ENCODE data around the gene FCN2.

Gene FCN2

DNA sequence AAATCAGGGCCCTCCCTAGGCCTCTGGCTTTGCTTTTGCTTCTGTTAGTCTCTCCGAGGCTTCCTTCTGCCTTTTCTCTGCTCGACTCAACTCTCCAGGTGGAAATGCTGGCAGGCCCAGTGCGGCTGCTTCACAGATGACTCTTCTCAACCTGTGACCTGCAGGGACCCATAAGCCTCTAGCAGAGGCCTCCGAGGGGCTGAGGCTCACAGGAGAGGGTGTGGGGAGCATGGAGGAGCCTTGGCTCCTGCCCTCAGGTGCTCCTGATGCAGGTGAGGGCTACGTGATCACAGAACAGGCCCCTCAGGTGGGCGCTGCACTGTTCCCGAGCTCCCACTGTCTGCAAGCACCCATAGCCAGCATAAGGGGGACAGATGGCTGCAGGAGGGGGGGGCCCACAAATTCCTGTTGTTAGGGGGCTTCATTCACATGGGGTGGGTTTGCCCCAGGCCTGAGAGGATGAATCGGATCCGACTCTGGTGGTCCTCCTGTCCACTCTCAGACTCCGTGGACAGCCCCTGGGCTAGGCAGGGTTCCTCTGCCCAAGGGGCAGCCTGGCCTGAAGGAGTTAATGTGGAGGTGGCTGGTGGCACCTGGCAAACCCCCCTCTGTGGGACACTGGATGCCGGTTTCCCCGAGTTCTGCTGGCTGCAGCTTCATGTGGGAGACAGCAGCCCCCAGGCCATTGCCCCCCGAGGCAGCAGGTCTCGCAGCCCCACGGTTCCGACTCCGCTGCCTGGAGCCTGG, 10.9 kb upstream of the FCN2 start:
- no peak for DNase-seq

DNA sequence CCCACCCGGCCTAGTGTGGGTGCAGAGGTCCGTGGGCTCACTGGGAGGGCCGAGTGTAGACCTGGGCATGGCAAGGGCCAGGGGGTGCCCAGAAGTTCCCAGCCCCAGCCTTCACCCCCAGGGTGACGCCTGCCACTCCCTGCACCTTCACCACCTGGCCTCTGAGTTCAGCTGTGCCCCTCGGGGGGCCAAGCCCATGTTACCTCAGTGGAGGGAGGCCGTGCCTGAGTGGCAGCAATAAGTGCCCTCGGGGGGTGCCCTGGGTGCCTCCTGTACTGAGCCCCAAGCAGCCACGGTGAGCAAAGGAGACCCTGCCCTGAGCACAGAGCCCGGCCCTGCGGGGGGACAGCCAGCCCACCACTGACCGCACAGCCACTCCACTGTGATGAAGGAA, 10.3 kb upstream of the FCN2 start:
- no peak for DNase-seq

DNA sequence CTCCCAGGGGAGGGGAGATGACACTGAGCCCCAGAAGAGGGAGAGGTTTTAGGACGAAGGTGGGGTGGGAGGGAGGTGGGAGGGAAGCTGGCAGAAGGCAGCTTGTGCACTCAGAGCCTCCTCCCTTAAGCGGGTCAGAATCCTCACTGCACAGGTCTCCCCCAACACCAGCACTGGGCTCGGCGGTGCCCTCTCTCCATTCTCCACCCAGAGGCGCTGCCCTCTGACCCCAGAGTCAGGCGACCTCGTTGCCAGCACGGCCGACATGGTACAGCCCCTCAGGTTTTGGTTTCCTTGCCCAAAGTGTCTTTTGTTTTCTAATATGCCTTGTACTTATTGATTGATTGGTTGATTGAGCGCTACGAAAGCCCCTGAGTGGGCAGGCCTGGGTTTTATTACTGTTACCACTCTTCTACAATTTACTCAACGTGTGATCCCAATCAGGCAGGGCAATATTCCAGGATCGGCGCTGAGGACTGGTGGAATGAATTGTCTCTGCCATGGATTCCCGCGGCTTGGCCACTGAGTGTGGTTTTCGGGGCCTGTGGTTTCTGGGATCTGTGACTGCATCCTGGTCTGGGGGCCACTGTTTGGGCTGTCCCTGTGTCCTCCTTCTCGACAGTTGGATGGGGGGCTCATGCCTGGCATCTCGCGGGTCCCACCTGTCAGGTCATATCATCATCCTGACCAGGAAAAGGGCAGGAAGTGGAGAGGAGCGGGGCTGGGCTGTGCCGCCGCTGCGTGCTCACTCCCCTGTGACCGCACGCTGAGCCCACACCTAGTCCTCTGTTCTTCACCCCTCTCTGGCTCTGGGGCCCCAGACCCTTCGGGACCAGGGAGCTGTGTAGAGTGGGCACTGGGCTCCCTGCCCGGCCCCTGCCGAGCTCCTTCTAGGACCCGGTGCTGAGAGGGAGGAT, 9.6 kb upstream of the FCN2 start:
- DNase-seq = no peak

DNA sequence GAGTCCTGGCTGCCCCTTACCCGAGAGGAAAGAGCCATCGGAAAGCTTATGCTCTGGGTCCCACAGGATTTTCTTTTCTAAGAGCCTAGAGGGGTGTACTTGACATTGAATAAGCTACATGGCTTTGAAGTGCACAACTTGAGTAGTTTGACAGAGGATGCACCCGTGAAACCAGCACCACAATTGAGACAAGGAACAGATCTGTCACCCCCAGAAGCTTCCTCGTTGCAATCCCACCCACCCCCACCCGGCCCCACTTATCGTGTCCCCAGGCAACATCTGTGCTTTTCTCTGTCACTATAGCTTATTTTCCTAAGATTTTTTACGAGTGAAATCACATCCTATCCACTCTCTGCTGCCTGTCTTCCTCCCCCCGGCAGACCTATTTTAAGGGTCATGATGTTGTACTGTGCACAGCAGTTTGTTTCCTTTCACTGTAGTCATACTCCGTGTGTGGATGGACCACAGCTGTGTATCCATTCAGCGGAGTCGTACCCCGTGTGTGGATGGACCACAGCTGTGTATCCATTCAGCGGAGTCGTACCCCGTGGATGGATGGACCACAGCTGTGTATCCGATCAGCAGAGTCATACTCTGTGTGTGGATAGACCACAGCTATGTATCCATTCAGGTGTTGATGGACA, 8.8 kb upstream of the FCN2 start:
- DNase-seq = no peak

DNA sequence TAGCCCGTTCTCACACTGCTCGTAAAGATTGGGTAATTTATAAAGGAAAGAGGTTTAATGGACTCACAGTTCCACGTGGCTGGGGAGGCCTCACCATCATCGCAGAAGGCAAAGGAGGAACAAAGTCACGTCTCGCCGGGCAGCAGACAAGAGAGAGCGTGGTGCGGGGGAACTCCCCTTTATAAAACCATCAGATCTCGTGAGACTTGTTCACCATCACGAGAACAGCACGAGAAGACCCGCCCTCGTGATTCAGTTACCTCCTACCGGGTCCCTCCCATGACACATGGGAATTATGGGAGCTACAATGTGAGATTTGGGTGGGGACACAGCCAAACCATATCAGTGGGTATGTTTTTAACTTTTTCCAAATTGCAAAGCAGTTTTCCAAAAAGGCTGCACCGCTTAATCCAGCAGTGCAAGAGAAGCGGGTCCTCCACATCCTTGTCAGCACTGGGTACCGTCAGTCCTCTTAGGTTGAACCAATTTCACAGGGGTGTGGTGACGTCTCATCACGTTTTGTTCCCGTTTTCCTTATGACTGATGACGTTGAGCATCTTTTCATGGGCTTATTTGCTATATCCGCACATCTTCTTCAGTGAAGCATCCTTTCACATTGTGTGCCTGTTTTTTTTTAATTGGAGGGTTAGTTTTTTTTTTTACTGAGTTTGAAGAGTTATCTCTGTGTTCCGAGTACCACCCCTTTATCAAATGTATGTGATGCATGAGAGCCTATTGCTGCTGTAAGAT, 8.0 kb upstream of the FCN2 start:
- no peak for DNase-seq

DNA sequence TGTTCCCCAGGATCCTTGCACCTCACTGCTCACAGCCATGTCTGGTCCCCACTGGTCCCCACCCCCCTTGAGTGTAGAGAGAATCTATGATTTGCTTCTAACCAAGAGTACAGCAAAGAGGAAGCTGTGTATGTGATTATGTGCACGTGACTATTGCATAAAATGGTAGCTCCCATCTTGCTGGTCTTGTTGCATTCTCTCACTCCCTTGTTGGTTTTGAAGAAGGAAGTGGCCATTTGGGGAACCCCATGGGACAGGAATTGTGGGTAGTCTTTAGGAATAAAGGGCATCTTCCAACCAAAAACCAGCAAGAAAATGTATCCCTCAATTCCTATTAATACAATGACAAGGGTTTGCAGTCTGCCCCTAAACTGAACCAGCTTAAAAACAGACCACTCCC, 5.2 kb upstream of the FCN2 start:
- peak; percentile 5 to 32 for DNase-seq

DNA sequence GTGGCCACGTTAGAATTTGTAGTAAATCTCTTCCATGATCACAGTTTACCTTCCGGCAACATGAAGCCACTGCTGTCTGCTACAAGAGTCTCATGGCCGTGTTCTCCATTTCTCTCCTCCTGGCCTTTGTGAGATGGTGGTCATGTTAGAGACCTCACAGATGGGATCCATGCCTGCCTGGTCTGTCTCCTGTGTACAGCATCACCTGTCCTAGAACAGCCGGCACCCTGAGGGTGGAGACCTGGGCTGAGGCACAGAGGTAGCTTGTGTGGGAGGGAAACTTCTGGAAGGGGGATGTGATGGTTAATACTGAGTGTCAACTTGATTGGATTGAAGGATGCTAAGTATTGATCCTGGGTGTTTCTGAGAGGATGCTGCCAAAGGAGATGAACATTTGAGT, 3.1 kb upstream of the FCN2 start:
- no peak for DNase-seq

DNA sequence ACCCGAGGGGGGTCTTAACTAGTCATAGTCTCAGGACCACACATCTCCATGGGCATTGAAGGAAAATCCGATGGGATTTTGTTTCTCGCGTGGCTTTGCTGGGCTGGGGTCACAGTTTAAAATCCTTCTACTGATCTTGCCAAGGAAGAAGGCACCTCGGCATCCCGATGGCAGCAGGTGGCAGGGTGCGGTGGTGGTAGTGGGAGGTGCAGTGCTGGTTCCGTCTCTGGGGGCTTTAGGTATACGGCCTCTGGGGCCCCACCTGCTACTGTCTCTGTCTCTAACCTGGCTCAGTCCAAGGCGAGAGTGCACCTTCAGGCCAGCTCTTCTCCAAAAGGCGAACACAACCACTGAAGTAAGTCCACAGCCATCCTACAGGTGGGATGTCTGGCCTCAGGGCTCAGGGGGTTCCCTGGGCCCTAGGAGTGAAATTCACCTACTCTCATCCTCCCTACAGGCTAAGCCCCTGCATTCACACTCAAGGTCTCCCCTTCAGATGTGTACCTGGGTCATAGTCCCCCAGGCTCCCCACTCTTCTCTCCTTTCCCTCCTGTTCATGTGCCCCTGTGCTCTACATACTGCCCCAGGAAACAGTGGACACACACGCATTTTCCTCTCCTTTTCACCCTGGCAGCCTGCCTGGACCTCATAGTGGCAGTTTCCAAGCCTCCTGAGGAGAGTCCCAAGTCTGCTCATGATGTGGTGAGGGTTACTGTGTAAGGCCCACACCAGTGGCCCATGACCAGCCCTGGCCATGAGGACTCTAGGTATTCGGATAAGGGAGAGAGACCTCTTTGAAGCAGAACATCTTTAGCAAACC, 736 bp upstream of the FCN2 start:
- DNase-seq = no peak

DNA sequence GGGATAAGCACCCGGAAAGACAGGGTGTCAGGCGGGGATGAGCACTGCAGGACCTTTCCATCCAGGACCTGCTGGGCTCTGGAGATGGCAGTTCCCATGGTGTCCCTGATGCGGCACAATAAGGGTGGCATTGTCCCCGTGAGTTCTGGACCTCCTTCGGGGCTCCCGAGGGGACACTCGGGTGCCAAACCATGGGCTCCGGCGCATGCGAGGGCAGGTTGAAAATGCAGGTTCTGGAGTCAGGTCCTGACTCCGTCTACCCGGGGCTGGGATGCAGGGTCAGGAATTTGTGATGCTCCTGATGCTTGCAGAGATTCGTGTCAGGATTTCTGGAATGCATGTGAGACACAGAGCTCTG, 682 bp downstream of the FCN2 start:
- DNase-seq = no peak

DNA sequence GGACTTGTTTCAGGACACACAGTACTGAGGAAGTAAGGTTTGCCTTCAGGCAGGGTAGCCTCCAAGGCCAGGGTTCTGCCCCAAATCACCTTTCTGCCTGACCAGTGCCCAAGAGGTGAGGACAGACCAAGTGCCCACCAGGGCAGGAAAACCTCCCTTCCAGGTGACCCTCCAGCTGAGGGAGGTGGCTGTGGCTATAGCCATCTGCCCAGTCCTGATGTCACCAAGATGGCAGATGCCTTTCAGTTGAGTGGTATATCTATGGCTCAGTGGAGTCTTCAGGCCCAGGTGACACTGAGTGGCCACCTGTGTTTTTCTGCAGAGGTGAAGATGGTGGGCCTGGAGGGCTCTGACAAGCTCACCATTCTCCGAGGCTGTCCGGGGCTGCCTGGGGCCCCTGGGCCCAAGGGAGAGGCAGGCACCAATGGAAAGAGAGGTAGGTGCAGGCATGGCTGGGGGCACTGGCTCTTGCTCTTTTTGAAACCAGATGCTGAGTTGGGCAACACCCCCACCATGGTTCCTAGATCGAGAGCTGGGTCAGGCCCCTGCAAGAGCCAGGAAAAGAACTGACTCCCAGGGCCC, 1.7 kb downstream of the FCN2 start:
- no peak for DNase-seq

DNA sequence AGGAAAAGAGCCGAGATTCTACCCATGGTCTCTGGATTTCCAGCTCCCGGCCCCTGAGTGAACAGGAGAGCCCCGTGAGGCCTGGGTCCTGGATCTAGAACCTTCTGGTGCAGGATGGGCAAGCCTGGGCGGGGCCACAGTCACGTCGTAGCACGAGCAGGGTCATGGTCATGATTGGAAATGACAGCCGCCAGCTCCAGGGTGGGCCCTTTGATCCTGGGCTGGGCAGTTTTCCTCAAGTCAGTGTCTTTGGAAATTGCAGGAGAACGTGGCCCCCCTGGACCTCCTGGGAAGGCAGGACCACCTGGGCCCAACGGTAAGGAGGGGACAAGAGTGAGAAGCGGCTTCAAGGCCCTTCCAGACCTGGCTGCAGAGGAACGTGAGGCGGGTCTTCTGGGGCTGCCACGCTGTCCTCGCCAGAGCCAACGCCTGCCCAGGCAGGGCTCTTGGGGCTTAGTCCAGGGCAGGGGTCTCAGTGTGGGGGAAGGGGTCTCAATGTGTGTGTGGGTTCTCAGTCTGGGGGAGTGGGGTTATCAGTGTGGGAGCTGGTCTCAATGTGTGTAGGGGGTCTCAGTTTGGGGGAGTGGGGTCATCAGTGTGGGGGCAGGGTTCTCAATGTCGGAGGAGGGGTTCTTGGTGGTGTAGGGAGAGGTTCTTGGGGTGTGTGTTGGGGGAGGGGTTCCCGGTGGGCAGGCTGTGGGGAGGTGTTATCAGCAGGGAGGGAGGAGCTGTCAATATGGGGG, 2.6 kb downstream of the FCN2 start:
- no peak for DNase-seq

DNA sequence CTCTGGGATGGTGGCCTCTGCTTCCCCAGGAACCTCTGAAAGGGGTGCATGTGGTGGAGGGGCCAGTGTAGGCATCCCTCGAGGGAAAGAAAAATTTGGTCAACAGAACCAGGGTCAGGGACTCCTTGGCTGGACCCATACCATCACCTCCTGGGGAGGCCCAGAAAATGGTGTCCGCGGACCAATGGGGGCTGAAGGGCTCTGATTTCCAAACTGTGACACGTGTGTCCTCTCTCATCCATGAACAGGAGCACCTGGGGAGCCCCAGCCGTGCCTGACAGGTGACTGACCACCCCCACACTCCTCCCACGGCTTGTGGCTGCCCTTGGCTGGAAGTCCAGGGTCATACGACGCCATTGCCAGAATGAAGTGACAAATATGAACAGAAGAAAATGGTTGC, 3.9 kb downstream of the FCN2 start:
- no peak for DNase-seq

DNA sequence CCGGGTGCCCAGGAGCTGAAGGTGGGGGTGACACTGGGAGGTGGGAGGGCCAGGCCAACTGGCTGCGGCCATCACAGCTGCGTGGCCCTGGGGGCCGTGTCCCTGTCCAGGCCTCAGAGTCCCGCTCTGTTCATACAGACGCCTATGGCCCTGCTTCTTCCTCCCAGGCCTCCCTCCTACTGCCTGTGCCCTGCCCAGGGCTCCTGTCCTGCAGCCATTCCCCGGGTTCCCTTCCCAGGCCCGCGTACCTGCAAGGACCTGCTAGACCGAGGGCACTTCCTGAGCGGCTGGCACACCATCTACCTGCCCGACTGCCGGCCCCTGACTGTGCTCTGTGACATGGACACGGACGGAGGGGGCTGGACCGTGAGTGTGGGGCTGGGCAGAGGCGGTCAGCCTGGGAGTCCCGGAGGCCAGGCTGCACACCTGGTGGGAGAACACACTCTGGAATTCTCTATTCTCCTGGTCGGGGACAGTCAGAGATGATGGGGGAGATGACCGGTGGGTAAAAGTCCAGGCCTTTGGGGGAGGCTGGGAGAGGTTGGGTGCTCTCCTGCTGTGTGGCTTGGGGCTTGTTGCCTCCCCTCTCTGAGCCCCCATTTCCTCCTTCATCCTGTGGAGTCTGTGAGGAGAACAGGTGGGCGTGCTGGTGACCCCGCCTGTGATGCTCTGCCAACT, 4.5 kb downstream of the FCN2 start:
- DNase-seq = no peak

DNA sequence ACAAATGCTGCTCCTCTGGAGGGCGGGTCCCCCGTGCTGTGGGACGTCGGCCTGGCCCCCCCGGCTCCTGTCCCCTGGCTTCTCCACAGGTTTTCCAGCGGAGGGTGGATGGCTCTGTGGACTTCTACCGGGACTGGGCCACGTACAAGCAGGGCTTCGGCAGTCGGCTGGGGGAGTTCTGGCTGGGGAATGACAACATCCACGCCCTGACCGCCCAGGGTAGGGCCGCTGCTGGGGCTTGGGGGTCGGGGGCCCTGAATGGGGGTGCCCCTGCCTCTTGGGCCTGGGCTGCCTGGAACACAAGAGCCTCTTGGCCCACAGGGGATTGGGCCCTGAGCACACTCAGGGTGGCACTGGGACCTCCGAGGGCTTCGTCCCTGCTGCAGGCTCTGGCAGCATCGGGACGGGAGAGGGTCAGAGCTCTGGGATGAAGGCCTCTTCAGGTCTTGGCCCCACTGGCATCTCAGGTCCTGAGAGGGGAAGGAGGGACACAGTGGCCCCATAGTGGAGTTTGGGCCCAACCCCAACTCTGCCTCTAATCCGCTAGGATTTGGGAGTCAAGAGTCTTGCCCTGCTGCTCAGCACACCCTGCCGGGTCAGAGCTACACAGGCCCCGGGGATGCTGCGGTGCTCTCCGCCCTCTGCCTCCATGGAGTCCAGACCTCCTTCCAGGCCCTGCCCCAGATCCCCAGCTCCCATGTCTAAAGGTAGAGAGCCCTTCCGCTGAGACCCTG, 5.2 kb downstream of the FCN2 start:
- DNase-seq = no peak

DNA sequence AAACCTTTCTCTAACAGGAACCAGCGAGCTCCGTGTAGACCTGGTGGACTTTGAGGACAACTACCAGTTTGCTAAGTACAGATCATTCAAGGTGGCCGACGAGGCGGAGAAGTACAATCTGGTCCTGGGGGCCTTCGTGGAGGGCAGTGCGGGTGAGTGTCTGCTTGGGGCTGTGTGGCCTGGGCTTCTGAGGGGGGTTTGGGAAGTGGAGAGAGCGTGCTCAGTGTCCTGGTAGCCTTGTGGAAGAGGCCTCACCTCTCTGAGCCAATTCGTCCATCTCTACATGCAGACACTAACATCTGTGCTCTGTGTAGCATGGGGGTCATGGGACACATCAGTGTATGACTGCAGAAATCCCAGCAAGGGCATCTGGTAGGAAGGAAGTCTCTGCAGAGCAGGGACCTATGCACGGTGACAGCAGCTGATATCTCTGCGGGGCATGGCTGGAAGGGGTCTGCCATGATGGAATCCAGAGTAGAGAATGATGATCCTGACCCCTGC, 5.9 kb downstream of the FCN2 start:
- DNase-seq = no peak

DNA sequence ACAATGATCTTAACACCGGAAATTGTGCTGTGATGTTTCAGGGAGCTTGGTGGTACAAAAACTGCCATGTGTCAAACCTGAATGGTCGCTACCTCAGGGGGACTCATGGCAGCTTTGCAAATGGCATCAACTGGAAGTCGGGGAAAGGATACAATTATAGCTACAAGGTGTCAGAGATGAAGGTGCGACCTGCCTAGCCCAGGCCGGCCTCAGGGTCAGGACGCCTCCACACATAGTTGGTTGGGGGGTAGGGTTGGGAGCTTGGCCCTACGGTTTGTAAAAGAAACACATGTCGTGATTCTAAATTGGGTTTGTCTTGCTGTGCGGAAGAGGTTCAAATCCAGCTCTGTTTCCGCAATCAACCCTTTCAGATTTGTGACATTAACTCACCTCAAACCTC, 6.6 kb downstream of the FCN2 start:
- DNase-seq = no peak

DNA sequence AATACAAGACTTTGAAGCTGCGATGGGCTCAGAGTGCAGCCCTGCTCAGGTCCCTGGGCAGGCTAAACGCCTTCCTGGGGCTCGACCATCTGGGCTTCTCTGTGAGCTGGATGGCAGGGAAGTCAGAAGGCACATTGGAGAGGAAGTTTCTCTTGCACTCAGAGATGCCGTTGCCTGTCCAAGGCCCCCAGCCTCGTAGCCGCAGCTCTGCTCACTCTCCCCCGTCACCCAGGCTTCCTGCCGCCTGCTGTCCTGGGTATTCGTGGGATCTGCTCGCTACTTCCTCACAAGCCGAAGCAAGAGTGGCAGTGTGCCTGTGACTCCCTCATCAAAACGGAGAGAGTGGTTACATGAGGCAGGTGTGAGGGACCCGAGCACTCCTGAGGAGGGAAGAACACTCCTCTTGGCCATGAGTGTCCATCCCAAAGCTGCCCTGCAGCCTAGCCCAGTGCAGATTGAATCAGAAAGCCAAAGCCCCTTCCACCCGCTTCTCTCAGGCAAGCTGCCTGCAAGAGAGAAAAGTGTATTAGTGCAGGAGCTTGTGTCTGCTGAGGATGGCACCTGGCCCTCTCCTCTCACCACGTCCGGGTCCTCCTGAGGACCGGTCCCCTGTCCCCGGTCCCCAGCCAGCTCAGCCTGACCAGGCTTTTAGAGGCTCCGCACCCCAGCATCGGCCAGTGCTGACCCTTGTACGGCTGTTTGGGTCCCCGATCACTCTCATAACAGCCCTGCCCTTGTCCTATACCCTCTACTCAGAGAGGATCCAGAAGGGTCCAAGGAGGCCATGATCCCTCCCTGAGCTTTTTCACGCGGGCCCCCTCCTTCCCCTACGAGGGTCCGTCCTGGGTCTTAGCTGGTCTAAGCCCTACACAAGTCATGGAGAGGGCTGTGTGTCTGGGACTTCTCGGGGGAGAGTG, 7.3 kb downstream of the FCN2 start:
- no peak for DNase-seq

DNA sequence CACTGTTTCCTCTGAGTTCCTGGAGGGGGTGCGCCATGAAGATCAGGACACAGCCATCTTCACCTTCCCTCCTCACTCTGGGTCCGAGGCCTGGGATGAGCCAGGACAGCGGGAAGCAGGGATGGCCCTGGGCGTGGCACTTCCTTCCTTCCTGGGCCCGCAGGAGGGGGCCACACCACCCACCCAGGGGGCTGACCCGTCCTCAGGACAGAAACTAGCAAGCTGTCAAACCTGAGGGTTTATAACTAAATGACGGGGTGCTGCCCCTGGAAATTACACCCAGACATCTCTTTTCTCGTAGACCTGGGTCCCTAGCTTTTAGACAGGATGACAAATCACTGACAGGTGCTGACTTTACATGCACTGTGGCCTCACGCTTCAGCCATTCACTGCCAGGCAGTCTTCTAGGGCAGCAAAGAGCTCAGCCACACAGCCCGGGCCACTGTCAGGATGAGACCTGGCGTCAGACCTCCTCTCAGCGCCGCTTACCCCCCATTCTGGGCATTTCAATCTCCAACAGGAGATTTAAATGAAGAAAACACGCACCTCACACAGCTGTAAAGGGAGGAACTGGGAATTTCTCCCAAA, 8.1 kb downstream of the FCN2 start:
- no peak for DNase-seq
